GM19023 (cell line): ENCODE results near the gene SMIM8.

ENCODE experiments used
- ATAC-seq: cut with Tn5 transposase; IDR thresholded peaks from one replicate; pipeline ENCODE4 v1.9.1; 2021; ENCODE audit warnings: mild to moderate bottlenecking, moderate library complexity; ENCODE audit not compliant: unreplicated experiment

The SMIM8 gene

GRCh38 chr6:87384038-87384437, 61.6 kb downstream of the SMIM8 start:
- ATAC-seq, result no peak

- ATAC-seq, result no peak
These were observed 62.1 kb downstream of the SMIM8 start for GRCh38 chr6:87384449-87384848.

- no peak for ATAC-seq
These were observed 68.9 kb downstream of the SMIM8 start for GRCh38 chr6:87391334-87391733.
